NCI-H526 treated with DMSO at 0.1 percent for 48 hours (cell line): ENCODE measurements around the gene BMAL2.

Experiments used
- DNase-seq: peaks from one replicate; lab custom pipeline; 2025; lab: John Stamatoyannopoulos, UW

BMAL2 gene

GRCh38 chr12:27319848-27320247, 12.8 kb upstream of the BMAL2 start:
- no peak for DNase-seq

- no peak for DNase-seq
Measured at GRCh38 chr12:27324530-27324929, 8.1 kb upstream of the BMAL2 start.

GRCh38 chr12:27330846-27331245, 1.8 kb upstream of the BMAL2 start:
- no peak for DNase-seq

- DNase-seq, result no peak
Measured at GRCh38 chr12:27331291-27331926, 1.2 kb upstream of the BMAL2 start.

GRCh38 chr12:27331927-27332324, 710 bp upstream of the BMAL2 start:
- no peak for DNase-seq

- no peak for DNase-seq
Measured at GRCh38 chr12:27332407-27332713, 276 bp upstream of the BMAL2 start.

- peak; percentile 43 for DNase-seq
Measured at GRCh38 chr12:27333403-27334009, 870 bp downstream of the BMAL2 start.

GRCh38 chr12:27334042-27334720, 1.5 kb downstream of the BMAL2 start:
- DNase-seq, result peak; percentile 43

GRCh38 chr12:27334721-27335082, 2.1 kb downstream of the BMAL2 start:
- DNase-seq, result no peak

GRCh38 chr12:27335364-27336281, 3.0 kb downstream of the BMAL2 start:
- no peak for DNase-seq

- no peak for DNase-seq
Measured at GRCh38 chr12:27336282-27336653, 3.6 kb downstream of the BMAL2 start.

GRCh38 chr12:27337376-27337775, 4.7 kb downstream of the BMAL2 start:
- DNase-seq, result no peak

GRCh38 chr12:27338473-27338872, 5.8 kb downstream of the BMAL2 start:
- DNase-seq, result no peak

- DNase-seq, result no peak
Measured at GRCh38 chr12:27340971-27341370, 8.3 kb downstream of the BMAL2 start.

- DNase-seq, result no peak
Measured at GRCh38 chr12:27342536-27342935, 9.9 kb downstream of the BMAL2 start.

GRCh38 chr12:27343255-27344000, 10.8 kb downstream of the BMAL2 start:
- DNase-seq, result no peak

GRCh38 chr12:27344246-27344645, 11.6 kb downstream of the BMAL2 start:
- DNase-seq, result no peak

GRCh38 chr12:27344760-27345159, 12.1 kb downstream of the BMAL2 start:
- peak; percentile 19 for DNase-seq

- DNase-seq, result no peak
Measured at GRCh38 chr12:27345376-27345775, 12.7 kb downstream of the BMAL2 start.

GRCh38 chr12:27347779-27348178, 15.1 kb downstream of the BMAL2 start:
- no peak for DNase-seq

GRCh38 chr12:27351476-27351875, 18.8 kb downstream of the BMAL2 start:
- DNase-seq, result no peak

- no peak for DNase-seq
Measured at GRCh38 chr12:27355486-27355885, 22.9 kb downstream of the BMAL2 start.
